Stimulated activated CD4-positive, alpha-beta T cell treated with anti-CD3 and anti-CD28 coated beads, Interleukin-12 subunit alpha, Interleukin-12 subunit beta, amount 100 ng/mL, for 48 hours (primary cell): ENCODE measurements around the gene QDPR.

Experiments used
- DNase-seq, 3 donors: peaks; one replicate each; pipeline ENCODE4 v3.0.0-alpha.2; 2020; ENCODE audit warnings: low read depth in 2 of 3, low spot score in 1 of 3

Gene QDPR

GRCh38 chr4:17528551-17529165, 16.8 kb upstream of the QDPR start:
- no peak for DNase-seq

- DNase-seq: no peak
These were observed 15.0 kb upstream of the QDPR start for GRCh38 chr4:17526695-17527477.

GRCh38 chr4:17523662-17524061, 11.8 kb upstream of the QDPR start:
- no peak for DNase-seq

GRCh38 chr4:17521595-17521994, 9.7 kb upstream of the QDPR start:
- no peak for DNase-seq

GRCh38 chr4:17517664-17518063, 5.8 kb upstream of the QDPR start:
- DNase-seq: no peak

GRCh38 chr4:17516980-17517379, 5.1 kb upstream of the QDPR start:
- DNase-seq: no peak

GRCh38 chr4:17515445-17516407, 3.8 kb upstream of the QDPR start:
- no peak for DNase-seq

GRCh38 chr4:17514865-17515264, 3.0 kb upstream of the QDPR start, which contains the start of gene CLRN2:
Gene CLRN2 (plus strand): TSS chr4:17515165. CDS start chr4:17515267, 102 bp downstream.
- DNase-seq: no peak

- no peak for DNase-seq
These were observed 1.2 kb upstream of the QDPR start for GRCh38 chr4:17512973-17513665.

GRCh38 chr4:17511509-17511949, 361 bp downstream of the QDPR start:
- DNase-seq: peak; percentile 27 to 56 (median 31)

- DNase-seq: no peak
These were observed 839 bp downstream of the QDPR start for GRCh38 chr4:17511051-17511450.

GRCh38 chr4:17510582-17510981, 1.3 kb downstream of the QDPR start:
- no peak for DNase-seq

- DNase-seq: no peak
These were observed 7.8 kb downstream of the QDPR start for GRCh38 chr4:17504081-17504480.

GRCh38 chr4:17502756-17503155, 9.1 kb downstream of the QDPR start:
- no peak for DNase-seq

GRCh38 chr4:17500574-17500973, 11.3 kb downstream of the QDPR start:
- DNase-seq: no peak

- no peak for DNase-seq
These were observed 13.9 kb downstream of the QDPR start for GRCh38 chr4:17497890-17498523.

GRCh38 chr4:17494258-17495190, 17.4 kb downstream of the QDPR start:
- DNase-seq: no peak

GRCh38 chr4:17493619-17494018, 18.3 kb downstream of the QDPR start:
- DNase-seq: no peak

- DNase-seq: no peak
These were observed 19.0 kb downstream of the QDPR start for GRCh38 chr4:17492876-17493275.
